H1 (cell line): ENCODE measurements around the gene ELOVL6. TPM values are rescaled to one million over a fixed set of nuclear protein-coding genes. Genes with fewer than 3 reads are reported as not detected.

Source experiments
- CTCF ChIA-PET: fragments of 300-600 bp; sonication (Branson Sonifier 250); formaldehyde crosslinking; loops from one replicate; lab custom pipeline; 2021; ENCODE audit not compliant: partially characterized antibody; lab: Charles Lee
- POLR2A ChIA-PET: fragments of 300-600 bp; sonication (Branson Sonifier 250); formaldehyde crosslinking; loops from one replicate; lab custom pipeline; 2021; ENCODE audit warnings: inconsistent platforms; ENCODE audit not compliant: partially characterized antibody; lab: Charles Lee
- DNase-seq, 2 experiments: peaks; one replicate each; pipeline versions ENCODE4 v3.0.0 to v3.0.0-alpha.2; 2010 to 2022; ENCODE audit warnings: low spot score in 2 of 2, low read depth in 1 of 2, mixed read lengths in 1 of 2
- FAIRE-seq: peaks from 2 replicates; lab custom pipeline; 2011; peaks lifted over from hg19 to GRCh38; lab: Jason Lieb, UNC
- H2AFZ ChIP-seq: 2 replicates; pipeline ENCODE4 v1.8.1; 2012; ENCODE audit warnings: low read length, inconsistent platforms
- H2AK5ac ChIP-seq: 2 replicates; pipeline ENCODE4 v1.6.1; 2013; ENCODE audit warnings: low read depth, low read length
- H2BK120ac ChIP-seq: replicated peaks from 2 replicates; pipeline ENCODE3; 2013; ENCODE audit warnings: low read depth, low read length, inconsistent platforms
- H2BK12ac ChIP-seq: 2 replicates; pipeline ENCODE4 v1.6.1; 2013; ENCODE audit warnings: low read depth, low read length
- H2BK15ac ChIP-seq: 2 replicates; pipeline ENCODE4 v1.6.1; 2013; ENCODE audit warnings: low read length
- H2BK20ac ChIP-seq: 2 replicates; pipeline ENCODE4 v1.6.1; 2013; ENCODE audit warnings: low read length
- H2BK5ac ChIP-seq: 2 replicates; pipeline ENCODE4 v1.6.1; 2013; ENCODE audit warnings: low read depth, low read length
- H3K14ac ChIP-seq: 2 replicates; pipeline ENCODE4 v1.6.1; 2013; ENCODE audit warnings: inconsistent platforms; ENCODE audit not compliant: insufficient read length
- H3K18ac ChIP-seq: 2 replicates; pipeline ENCODE4 v1.6.1; 2013; ENCODE audit warnings: low read length; ENCODE audit errors: extremely low read depth
- H3K23ac ChIP-seq: 2 replicates; pipeline ENCODE4 v1.6.1; 2013; ENCODE audit warnings: inconsistent platforms; ENCODE audit not compliant: insufficient read length
- H3K23me2 ChIP-seq: 2 replicates; pipeline ENCODE4 v1.6.1; 2013; ENCODE audit warnings: low read depth, low read length
- H3K27ac ChIP-seq: 2 replicates; pipeline ENCODE4 v1.6.1; 2011; ENCODE audit warnings: low read depth, low read length, inconsistent platforms
- H3K27me3 ChIP-seq, 4 experiments: replicated peaks in 1 of 4; 1 replicate in 1 of 4; 2 replicates in 3 of 4; pipeline versions ENCODE4 v1.6.1 to v1.8.1; 2011 to 2013; ENCODE audit warnings: low read length in 3 of 4, mild to moderate bottlenecking in 3 of 4, inconsistent platforms in 2 of 4, mixed read lengths in 2 of 4, moderate library complexity in 1 of 4; ENCODE audit not compliant: control insufficient read depth in 3 of 4, insufficient read depth in 3 of 4; ENCODE audit errors: extremely low read depth in 1 of 4
- H3K36me3 ChIP-seq, 4 experiments: 2 replicates each; pipeline versions ENCODE4 v1.6.1 to v1.8.1; 2011 to 2013; ENCODE audit warnings: mild to moderate bottlenecking in 4 of 4, low read length in 3 of 4, moderate library complexity in 2 of 4, control low read depth in 1 of 4, inconsistent platforms in 1 of 4; ENCODE audit not compliant: insufficient read depth in 4 of 4, control insufficient read depth in 2 of 4
- H3K4ac ChIP-seq: replicated peaks from 2 replicates; pipeline ENCODE3; 2013; ENCODE audit warnings: low read length, low read depth, mixed read lengths, inconsistent platforms; ENCODE audit not compliant: insufficient read length
- H3K4me1 ChIP-seq, 4 experiments: replicated peaks in 1 of 4; 1 replicate in 1 of 4; 2 replicates in 3 of 4; pipeline versions ENCODE4 v1.6.1 to v1.8.1; 2011 to 2013; ENCODE audit warnings: low read length in 3 of 4, inconsistent platforms in 2 of 4, mixed read lengths in 1 of 4; ENCODE audit not compliant: insufficient read depth in 4 of 4, control insufficient read depth in 3 of 4
- H3K4me2 ChIP-seq, 2 experiments: 2 replicates each; pipeline versions ENCODE4 v1.6.1 to v1.8.1; 2011 to 2013; ENCODE audit warnings: low read depth in 2 of 2, low read length in 2 of 2, control low read depth in 1 of 2, inconsistent platforms in 1 of 2, mild to moderate bottlenecking in 1 of 2; ENCODE audit not compliant: insufficient read depth in 1 of 2
- H3K4me3 ChIP-seq, 4 experiments: fragments of 200-600, 300-600 bp in 1 of 4; sonication (generic), shearing (Covaris generic), sonication (Bioruptor Twin) in 1 of 4; 2 replicates each; pipeline versions ENCODE4 v1.5.1 to v1.8.1; 2011 to 2016; ENCODE audit warnings: low read length in 4 of 4, low read depth in 3 of 4, control low read depth in 2 of 4, inconsistent platforms in 2 of 4, mild to moderate bottlenecking in 2 of 4, mixed read lengths in 1 of 4, moderate library complexity in 1 of 4; ENCODE audit not compliant: insufficient read depth in 2 of 4; ENCODE audit errors: extremely low read depth in 1 of 4
- H3K56ac ChIP-seq: replicated peaks from 2 replicates; pipeline ENCODE3; 2013; ENCODE audit warnings: low read depth, mild to moderate bottlenecking, mixed read lengths, low read length, inconsistent platforms; ENCODE audit not compliant: insufficient read length
- H3K79me1 ChIP-seq: 2 replicates; pipeline ENCODE4 v1.6.1; 2013; ENCODE audit warnings: low read depth, low read length, control low read depth
- H3K79me2 ChIP-seq, 2 experiments: 2 replicates each; pipeline versions ENCODE4 v1.6.1 to v1.8.1; 2012 to 2013; ENCODE audit warnings: low read length in 2 of 2, mild to moderate bottlenecking in 2 of 2, inconsistent platforms in 1 of 2; ENCODE audit not compliant: insufficient read depth in 2 of 2, control insufficient read depth in 1 of 2
- H3K9ac ChIP-seq, 4 experiments: replicated peaks in 1 of 4; 1 replicate in 1 of 4; 2 replicates in 3 of 4; pipeline versions ENCODE4 v1.6.1 to v1.8.1; 2011 to 2013; ENCODE audit warnings: low read depth in 3 of 4, low read length in 3 of 4, control low read depth in 2 of 4, mild to moderate bottlenecking in 2 of 4, moderate library complexity in 2 of 4, inconsistent platforms in 1 of 4; ENCODE audit errors: extremely low read depth in 1 of 4
- H3K9me3 ChIP-seq, 2 experiments: 2 replicates each; pipeline versions ENCODE4 v1.6.1 to v1.8.1; 2012 to 2013; ENCODE audit warnings: mild to moderate bottlenecking in 2 of 2, moderate library complexity in 2 of 2, control low read depth in 1 of 2, inconsistent platforms in 1 of 2, low read depth in 1 of 2, low read length in 1 of 2, mixed read lengths in 1 of 2; ENCODE audit not compliant: insufficient read depth in 2 of 2
- H4K20me1 ChIP-seq, 2 experiments: replicated peaks in 1 of 2; 2 replicates each; pipeline versions ENCODE3 to v1.8.1; 2011 to 2013; ENCODE audit warnings: inconsistent platforms in 2 of 2, low read length in 2 of 2, mild to moderate bottlenecking in 1 of 2; ENCODE audit not compliant: insufficient read depth in 2 of 2, control insufficient read depth in 1 of 2
- H4K5ac ChIP-seq: 2 replicates; pipeline ENCODE4 v1.6.1; 2013; ENCODE audit warnings: low read length, low read depth, mixed read lengths, inconsistent platforms; ENCODE audit not compliant: insufficient read length
- H4K8ac ChIP-seq: 2 replicates; pipeline ENCODE4 v1.8.0; 2013; ENCODE audit warnings: mild to moderate bottlenecking, moderate library complexity, low read length, inconsistent platforms; ENCODE audit not compliant: insufficient read depth; ENCODE audit errors: extremely low read depth
- H4K91ac ChIP-seq: replicated peaks from 2 replicates; pipeline ENCODE3; 2013; ENCODE audit warnings: low read length, mixed read lengths, inconsistent platforms; ENCODE audit not compliant: insufficient read length
- WGBS, 2 experiments: shearing (Covaris generic) in 1 of 2; methylation state at CpG; one replicate each; pipeline versions ENCODE4 v1.1.6 to v1.1.7; 2013 to 2015; ENCODE audit warnings: low lambda C conversion rate in 2 of 2, mixed read lengths in 2 of 2, inconsistent platforms in 1 of 2, low coverage in 1 of 2, missing lambda C conversion rate in 1 of 2; ENCODE audit not compliant: insufficient replicate concordance in 2 of 2, insufficient coverage in 1 of 2, insufficient read length in 1 of 2; ENCODE audit errors: extremely low coverage in 1 of 2, missing lambda C conversion rate in 1 of 2; 5-methylcytosine and 5-hydroxymethylcytosine counted together
- polyA plus RNA-seq, 7 experiments: library from polyadenylated mRNA; depleted of rRNA in 3 of 7; stranded (reverse) in 5 of 7; unstranded in 2 of 7; fragments of >200 nt in 5 of 7; fragments of 200-250 nt in 2 of 7; gene quantifications; 1 replicate in 5 of 7; 2 replicates in 1 of 7; 4 replicates in 1 of 7; pipeline versions ENCODE4 v1.2.1 to v1.2.3, GENCODE V29; 2011 to 2013; ENCODE audit warnings: missing spikeins in 2 of 7, mixed read lengths in 2 of 7
- total RNA-seq: library from RNA; stranded (reverse); fragmentation: NEBNext Ultra II Directional; extraction: Animal tissue kit (Norgen Biotek cat#: 25700); gene quantifications from 2 replicates; pipeline ENCODE4 v1.2.1, GENCODE V29; 2021

ELOVL6 gene
- total and polyA plus RNA-seq, 2 of the 8 experiments (the other 6 are each of a cell fraction or from before 2014, with no cell fraction given) = 27.8 to 86.6 TPM

GRCh38 chr4:110139111-110139510 lies 59.3 kb downstream of the ELOVL6 start:
- no peak overlapping the region for H3K4me2 ChIP-seq
- no peak overlapping the region for H2BK12ac ChIP-seq
- CTCF ChIA-PET = interaction anchor here (0.8 kb wide), 1 partner anchor 88 kb away, joined by 4 read pairs; no protein-coding TSS in a partner anchor
- no peaks in the 10 kb centered on the region for H3K9me3 ChIP-seq
- POLR2A ChIA-PET = no interaction called here
- no peak overlapping the region for H3K18ac ChIP-seq
- H2BK120ac ChIP-seq = no peak overlapping the region
- H4K91ac ChIP-seq = no peak overlapping the region
- H2AK5ac ChIP-seq = no peak overlapping the region
- H3K23me2 ChIP-seq = no peaks in the 10 kb centered on the region
- WGBS, 2 experiments = 76% methylated on average over 3 of the region's 3 CpGs; no CpG with 5 or more reads in 1 of the 2 experiments
- peaks cover 0 to 3% (median 2%) of the 10 kb centered on the region in 4 experiments; a peak in 3 of 7 replicates for H3K4me1 ChIP-seq
- H3K14ac ChIP-seq = no peak overlapping the region
- no peak overlapping the region for H3K4ac ChIP-seq
- H3K27me3 ChIP-seq = no peaks in the 10 kb centered on the region
- DNase-seq (no peak), FAIRE-seq (no peak)
- no peak overlapping the region for H4K5ac ChIP-seq
- no peak overlapping the region for H2BK5ac ChIP-seq
- H3K56ac ChIP-seq = no peak overlapping the region
- H3K27ac ChIP-seq = no peak overlapping the region
- H3K79me1 ChIP-seq = peaks cover 3% of the 10 kb centered on the region
- H3K79me2 ChIP-seq = peaks cover 0 to 19% of the 10 kb centered on the region in 2 experiments; a peak in 1 of 4 replicates
- H3K4me3 ChIP-seq = no peak overlapping the region
- H2AFZ ChIP-seq = no peak overlapping the region
- no peak overlapping the region for H3K9ac ChIP-seq
- H2BK15ac ChIP-seq = no peak overlapping the region
- H3K23ac ChIP-seq = no peak overlapping the region
- H4K8ac ChIP-seq = no peak overlapping the region
- H2BK20ac ChIP-seq = no peak overlapping the region
- H4K20me1 ChIP-seq = no peaks in the 10 kb centered on the region
- peaks cover 0 to 6% (median under 1%) of the 10 kb centered on the region in 4 experiments; a peak in 3 of 8 replicates for H3K36me3 ChIP-seq
